ENCODE data around the gene MCM3.

The MCM3 gene

DNA sequence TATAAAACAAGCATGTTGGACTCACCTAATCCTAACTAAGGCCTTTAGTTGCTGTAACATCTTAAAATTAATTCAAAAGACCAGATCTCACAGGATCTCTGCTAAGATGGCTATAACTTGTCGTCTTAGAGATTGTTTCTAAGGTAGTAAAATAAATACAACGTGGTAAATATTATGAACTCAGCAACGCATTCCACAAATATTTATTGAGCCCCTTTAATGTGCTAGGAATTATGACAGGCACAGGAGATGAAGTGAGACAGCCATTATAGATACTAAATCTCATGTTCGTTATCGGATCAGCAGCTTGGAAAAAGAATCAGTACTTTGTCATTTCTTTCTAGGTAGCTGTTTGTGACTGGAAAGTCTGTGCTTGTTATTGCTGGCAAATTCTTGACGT lies 20.9 kb upstream of the MCM3 start:
- TF ChIP-seq CEBPB (IDR thresholded peaks at IDR 0.05): no peak
- no peak for TF ChIP-seq NFIC (IDR thresholded peaks at IDR 0.05)

DNA sequence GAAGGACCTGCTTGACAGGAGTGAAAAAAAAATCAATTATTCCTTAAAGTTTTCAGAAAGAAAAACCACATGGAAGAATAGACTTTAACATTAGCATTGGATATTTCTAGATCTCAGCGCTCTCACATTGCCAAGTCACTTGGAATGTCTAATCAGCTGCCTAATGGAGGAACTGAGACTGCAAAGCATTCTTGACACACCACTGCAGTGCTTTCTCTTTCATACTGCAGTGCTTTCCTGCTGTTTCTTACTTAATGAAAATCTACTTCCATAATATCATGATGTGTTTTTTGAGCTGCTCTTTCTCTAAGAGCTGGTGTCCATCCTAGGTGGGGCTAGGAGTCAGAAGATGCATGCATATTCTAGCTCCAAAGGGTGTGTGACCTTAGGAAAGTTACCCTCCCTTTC lies 20.4 kb upstream of the MCM3 start:
- TF ChIP-seq CREB1 (IDR thresholded peaks at IDR 0.05; ENCODE audit: low read depth) (no peak), ZBTB7A (IDR thresholded peaks at IDR 0.05; ENCODE audit: low read depth) (no peak), FOXM1 (IDR thresholded peaks at IDR 0.05; ENCODE audit: borderline replicate concordance, low read depth) (no peak), RAD21 (IDR thresholded peaks at IDR 0.05; ENCODE audit: low read depth) (no peak), NFIC (IDR thresholded peaks at IDR 0.05) (no peak), TEAD4 (IDR thresholded peaks at IDR 0.05) (no peak), TAF1 (IDR thresholded peaks at IDR 0.05; ENCODE audit: low read depth) (no peak), EP300 (IDR thresholded peaks at IDR 0.05; ENCODE audit: borderline replicate concordance) (no peak), YY1 (IDR thresholded peaks at IDR 0.05; ENCODE audit: low read depth) (no peak), EGR1 (IDR thresholded peaks at IDR 0.05) (no peak), CEBPB (IDR thresholded peaks at IDR 0.05) (no peak), TCF12 (IDR thresholded peaks at IDR 0.05; ENCODE audit: low read depth) (no peak)
- TF ChIP-seq, protein P1, sequence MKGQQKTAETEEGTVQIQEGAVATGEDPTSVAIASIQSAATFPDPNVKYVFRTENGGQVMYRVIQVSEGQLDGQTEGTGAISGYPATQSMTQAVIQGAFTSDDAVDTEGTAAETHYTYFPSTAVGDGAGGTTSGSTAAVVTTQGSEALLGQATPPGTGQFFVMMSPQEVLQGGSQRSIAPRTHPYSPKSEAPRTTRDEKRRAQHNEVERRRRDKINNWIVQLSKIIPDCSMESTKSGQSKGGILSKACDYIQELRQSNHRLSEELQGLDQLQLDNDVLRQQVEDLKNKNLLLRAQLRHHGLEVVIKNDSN (IDR thresholded peaks at IDR 0.05): no peak
- TF ChIP-seq, protein P2, sequence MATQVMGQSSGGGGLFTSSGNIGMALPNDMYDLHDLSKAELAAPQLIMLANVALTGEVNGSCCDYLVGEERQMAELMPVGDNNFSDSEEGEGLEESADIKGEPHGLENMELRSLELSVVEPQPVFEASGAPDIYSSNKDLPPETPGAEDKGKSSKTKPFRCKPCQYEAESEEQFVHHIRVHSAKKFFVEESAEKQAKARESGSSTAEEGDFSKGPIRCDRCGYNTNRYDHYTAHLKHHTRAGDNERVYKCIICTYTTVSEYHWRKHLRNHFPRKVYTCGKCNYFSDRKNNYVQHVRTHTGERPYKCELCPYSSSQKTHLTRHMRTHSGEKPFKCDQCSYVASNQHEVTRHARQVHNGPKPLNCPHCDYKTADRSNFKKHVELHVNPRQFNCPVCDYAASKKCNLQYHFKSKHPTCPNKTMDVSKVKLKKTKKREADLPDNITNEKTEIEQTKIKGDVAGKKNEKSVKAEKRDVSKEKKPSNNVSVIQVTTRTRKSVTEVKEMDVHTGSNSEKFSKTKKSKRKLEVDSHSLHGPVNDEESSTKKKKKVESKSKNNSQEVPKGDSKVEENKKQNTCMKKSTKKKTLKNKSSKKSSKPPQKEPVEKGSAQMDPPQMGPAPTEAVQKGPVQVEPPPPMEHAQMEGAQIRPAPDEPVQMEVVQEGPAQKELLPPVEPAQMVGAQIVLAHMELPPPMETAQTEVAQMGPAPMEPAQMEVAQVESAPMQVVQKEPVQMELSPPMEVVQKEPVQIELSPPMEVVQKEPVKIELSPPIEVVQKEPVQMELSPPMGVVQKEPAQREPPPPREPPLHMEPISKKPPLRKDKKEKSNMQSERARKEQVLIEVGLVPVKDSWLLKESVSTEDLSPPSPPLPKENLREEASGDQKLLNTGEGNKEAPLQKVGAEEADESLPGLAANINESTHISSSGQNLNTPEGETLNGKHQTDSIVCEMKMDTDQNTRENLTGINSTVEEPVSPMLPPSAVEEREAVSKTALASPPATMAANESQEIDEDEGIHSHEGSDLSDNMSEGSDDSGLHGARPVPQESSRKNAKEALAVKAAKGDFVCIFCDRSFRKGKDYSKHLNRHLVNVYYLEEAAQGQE (IDR thresholded peaks at IDR 0.05; ENCODE audit: low read depth): no peak
- TF ChIP-seq, protein P3, sequence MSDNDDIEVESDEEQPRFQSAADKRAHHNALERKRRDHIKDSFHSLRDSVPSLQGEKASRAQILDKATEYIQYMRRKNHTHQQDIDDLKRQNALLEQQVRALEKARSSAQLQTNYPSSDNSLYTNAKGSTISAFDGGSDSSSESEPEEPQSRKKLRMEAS (IDR thresholded peaks at IDR 0.05): no peak

DNA sequence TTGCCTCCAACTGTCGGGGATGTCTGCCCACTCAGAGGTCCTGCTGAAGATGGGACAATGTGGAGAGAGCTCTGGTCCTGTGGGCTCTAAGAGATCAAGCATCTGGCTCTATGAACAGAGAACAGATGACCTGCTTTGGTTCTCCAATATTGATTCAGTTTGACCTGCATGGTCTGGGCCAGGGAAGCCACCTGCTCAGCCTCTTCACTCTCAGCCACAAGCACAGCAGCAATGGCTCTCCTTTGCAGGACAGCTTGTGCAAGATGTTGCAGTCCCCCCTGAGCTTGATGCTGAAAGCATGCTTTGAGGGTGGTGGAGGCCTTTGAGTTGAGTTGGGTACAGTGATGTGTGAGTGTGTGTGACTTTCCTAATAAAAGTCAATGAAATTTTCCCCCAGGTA lies 18.6 kb upstream of the MCM3 start:
- TF ChIP-seq, protein P3 (IDR thresholded peaks at IDR 0.05): no peak
- TF ChIP-seq, protein P2 (IDR thresholded peaks at IDR 0.05; ENCODE audit: low read depth): no peak
- TF ChIP-seq YY1 (IDR thresholded peaks at IDR 0.05; ENCODE audit: low read depth) (no peak), CREB1 (IDR thresholded peaks at IDR 0.05; ENCODE audit: low read depth) (no peak), RAD21 (IDR thresholded peaks at IDR 0.05; ENCODE audit: low read depth) (no peak), EGR1 (IDR thresholded peaks at IDR 0.05) (no peak), ZBTB7A (IDR thresholded peaks at IDR 0.05; ENCODE audit: low read depth) (no peak), TCF12 (IDR thresholded peaks at IDR 0.05; ENCODE audit: low read depth) (no peak), CEBPB (IDR thresholded peaks at IDR 0.05) (no peak), EP300 (IDR thresholded peaks at IDR 0.05; ENCODE audit: borderline replicate concordance) (no peak), NFIC (IDR thresholded peaks at IDR 0.05) (no peak), TAF1 (IDR thresholded peaks at IDR 0.05; ENCODE audit: low read depth) (no peak), TEAD4 (IDR thresholded peaks at IDR 0.05) (no peak), FOXM1 (IDR thresholded peaks at IDR 0.05; ENCODE audit: borderline replicate concordance, low read depth) (no peak)
- TF ChIP-seq, protein P1 (IDR thresholded peaks at IDR 0.05): no peak

DNA sequence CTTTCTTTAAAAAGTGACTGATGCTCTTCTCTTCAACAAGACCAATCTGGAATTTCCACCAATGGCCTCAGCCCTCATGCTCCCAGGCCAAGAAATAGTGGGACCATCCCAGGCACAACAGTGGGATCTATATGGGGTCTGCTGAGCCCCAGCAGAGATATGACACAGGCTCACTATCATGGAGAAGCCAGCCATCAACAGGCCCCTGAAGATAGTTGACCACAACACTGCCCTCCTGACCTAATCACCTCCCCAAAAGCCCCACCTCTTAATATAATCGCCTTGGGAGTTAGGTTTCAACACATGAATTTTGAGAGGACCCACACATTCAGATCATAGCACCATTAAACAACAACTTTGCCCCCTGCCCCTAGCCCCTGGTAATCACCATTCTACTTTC lies 16.8 kb upstream of the MCM3 start:
- TF ChIP-seq, protein P1 (IDR thresholded peaks at IDR 0.05): no peak
- TF ChIP-seq TCF12 (IDR thresholded peaks at IDR 0.05; ENCODE audit: low read depth): no peak
- no peak for TF ChIP-seq ZBTB7A (IDR thresholded peaks at IDR 0.05; ENCODE audit: low read depth)
- TF ChIP-seq EGR1 (IDR thresholded peaks at IDR 0.05): no peak
- no peak for TF ChIP-seq TEAD4 (IDR thresholded peaks at IDR 0.05)
- TF ChIP-seq RAD21 (IDR thresholded peaks at IDR 0.05; ENCODE audit: low read depth): no peak
- TF ChIP-seq EP300 (IDR thresholded peaks at IDR 0.05; ENCODE audit: borderline replicate concordance): no peak
- no peak for TF ChIP-seq CEBPB (IDR thresholded peaks at IDR 0.05)
- TF ChIP-seq, protein P3 (IDR thresholded peaks at IDR 0.05): no peak
- TF ChIP-seq NFIC (IDR thresholded peaks at IDR 0.05): no peak
- no peak for TF ChIP-seq TAF1 (IDR thresholded peaks at IDR 0.05; ENCODE audit: low read depth)
- TF ChIP-seq, protein P2 (IDR thresholded peaks at IDR 0.05; ENCODE audit: low read depth): no peak
- no peak for TF ChIP-seq FOXM1 (IDR thresholded peaks at IDR 0.05; ENCODE audit: borderline replicate concordance, low read depth)
- no peak for TF ChIP-seq YY1 (IDR thresholded peaks at IDR 0.05; ENCODE audit: low read depth)
- no peak for TF ChIP-seq CREB1 (IDR thresholded peaks at IDR 0.05; ENCODE audit: low read depth)

Data from Ishikawa (cell line).